GM18519 (cell line): ENCODE results near the gene PVALEF.
"Not testable (repeated sequence)": the region's sequence is repeated elsewhere in the genome, so short reads cannot be mapped to it uniquely, and the experiment has no call there.

ENCODE experiments used
- ATAC-seq: cut with Tn5 transposase; IDR thresholded peaks from one replicate; pipeline ENCODE4 v1.9.1; 2021; ENCODE audit warnings: mild to moderate bottlenecking, moderate library complexity; ENCODE audit not compliant: unreplicated experiment, low FRiP score

The PVALEF gene

GRCh38 chr17:81210466-81210865 is 45.2 kb downstream of the PVALEF start:
- ATAC-seq, result no peak

DNA sequence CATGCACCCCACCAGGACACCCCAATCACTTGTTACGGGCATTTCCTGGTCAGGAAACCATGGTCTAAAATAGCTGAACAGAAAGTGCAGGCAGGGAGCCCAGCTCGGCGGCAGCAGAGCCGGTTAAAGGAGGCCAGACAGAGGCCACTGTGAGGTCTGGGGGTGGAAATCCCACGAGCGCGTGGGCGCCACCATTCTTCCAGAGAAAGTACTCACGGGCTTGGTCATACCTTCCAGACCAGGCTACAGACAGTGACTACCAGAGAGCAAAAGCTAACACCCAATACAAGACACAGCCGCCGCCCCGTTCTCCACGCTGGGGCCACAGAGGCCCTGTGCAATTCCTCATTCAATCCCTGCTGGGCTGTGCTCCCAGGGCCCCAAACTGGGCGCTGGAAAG is 45.6 kb downstream of the PVALEF start:
- no peak for ATAC-seq

GRCh38 chr17:81212365-81212764 is 47.1 kb downstream of the PVALEF start:
- no peak for ATAC-seq

- ATAC-seq, result no peak
Measured at GRCh38 chr17:81213978-81214377, 48.7 kb downstream of the PVALEF start.

- no peak for ATAC-seq
Measured at GRCh38 chr17:81217491-81217890, 52.2 kb downstream of the PVALEF start.

DNA sequence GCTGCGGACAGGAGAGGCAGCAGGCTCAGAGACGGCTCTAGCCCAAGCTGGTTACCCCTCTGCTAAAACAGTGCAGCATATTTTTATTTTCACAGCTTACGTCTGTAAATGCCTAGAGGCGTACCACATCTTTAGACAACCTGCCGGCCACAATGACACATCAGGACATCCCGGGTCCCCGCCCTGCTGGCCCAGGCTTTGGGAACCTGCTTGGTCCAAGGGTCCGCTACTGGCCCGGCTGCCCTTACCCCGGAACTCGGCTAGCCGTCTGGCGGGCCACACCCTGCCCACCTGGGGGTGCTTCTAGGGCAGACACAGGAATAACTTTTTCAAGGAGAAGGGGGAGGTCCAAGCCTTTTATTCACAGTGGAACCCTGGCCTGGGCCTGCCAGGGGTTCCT is 53.2 kb downstream of the PVALEF start:
- ATAC-seq, result no peak

DNA sequence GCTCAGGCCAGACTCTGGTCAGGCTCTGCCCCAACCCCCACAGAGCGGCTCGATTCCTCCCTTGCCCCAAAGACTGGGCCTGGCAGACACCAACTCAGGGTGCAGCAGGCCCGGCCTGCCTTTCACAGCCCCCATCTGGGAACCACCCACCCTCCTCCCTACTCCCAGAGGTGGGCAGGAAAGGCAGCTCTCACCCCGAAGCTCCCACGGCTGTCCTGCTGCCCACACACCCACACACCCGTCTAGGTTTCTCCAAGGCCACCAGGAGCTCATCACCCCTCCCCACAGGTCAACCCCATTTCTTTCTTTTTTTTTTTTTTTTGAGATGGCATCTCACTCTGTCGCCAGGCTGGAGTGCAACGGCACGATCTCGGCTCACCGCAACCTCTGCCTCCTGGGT is 53.7 kb downstream of the PVALEF start:
- ATAC-seq, result no peak

GRCh38 chr17:81219476-81220180 is 54.3 kb downstream of the PVALEF start:
- no peak for ATAC-seq

DNA sequence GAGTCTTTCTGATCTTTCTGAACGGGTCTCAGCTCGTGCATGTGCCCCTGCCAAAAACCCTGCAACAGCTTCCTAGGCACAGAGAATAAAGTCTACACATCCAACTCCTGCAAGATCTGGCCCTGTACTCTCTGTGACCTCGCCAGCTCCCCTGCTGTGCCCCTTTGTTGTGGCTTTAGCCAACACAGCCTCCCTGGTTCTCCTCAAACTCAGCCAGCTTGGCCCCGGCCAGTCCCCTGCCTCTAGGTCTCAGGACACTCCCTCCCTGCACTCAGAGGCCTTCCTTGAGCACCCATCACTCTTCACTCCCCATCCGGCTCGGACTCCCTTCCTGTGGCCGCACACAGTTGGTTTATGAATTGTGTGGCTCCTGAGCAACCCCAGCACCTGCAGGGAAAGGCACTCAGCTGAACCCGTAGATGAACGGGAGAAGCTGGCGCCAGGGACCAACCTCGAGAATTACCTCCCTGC is 56.1 kb downstream of the PVALEF start:
- no peak for ATAC-seq

DNA sequence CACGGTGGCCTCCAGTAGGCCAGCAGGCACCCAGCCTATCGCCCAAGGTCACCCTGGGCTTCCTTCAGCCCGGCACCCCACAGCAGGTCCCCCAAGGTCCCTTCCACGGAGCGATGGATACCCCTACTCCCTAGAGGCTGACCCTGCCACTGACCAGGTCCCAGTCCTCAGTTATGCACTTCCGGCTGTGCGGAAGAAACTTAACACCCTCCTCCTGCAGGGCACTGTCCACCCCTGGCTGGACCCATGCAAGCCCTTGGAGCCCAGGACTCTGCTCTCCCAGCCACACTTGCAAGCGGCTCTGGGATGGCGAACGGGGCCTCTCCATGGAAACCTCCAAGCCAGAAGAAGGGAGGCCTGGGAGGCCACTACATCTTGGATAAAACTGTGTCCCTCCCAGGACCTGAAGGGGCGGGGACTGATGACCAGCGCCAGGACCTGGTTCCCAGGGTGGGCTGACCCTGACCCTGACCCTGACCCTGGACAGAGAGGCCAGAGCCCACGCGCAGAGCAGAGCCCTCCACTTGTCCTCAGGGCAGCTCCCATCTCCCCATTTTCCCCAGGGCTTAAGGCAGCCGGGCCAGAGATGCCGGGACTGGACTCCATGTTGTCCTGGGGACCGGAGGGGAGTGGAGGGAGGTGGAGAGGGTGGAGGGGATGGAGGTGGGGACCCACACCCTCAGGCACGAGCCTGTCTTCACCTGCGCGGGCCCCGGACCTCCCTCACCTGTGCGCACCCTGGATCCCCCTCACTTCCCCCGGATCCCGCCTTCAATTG is 56.7 kb downstream of the PVALEF start:
- no peak for ATAC-seq

- ATAC-seq, result no peak
Measured at GRCh38 chr17:81222620-81222905, 57.3 kb downstream of the PVALEF start.

DNA sequence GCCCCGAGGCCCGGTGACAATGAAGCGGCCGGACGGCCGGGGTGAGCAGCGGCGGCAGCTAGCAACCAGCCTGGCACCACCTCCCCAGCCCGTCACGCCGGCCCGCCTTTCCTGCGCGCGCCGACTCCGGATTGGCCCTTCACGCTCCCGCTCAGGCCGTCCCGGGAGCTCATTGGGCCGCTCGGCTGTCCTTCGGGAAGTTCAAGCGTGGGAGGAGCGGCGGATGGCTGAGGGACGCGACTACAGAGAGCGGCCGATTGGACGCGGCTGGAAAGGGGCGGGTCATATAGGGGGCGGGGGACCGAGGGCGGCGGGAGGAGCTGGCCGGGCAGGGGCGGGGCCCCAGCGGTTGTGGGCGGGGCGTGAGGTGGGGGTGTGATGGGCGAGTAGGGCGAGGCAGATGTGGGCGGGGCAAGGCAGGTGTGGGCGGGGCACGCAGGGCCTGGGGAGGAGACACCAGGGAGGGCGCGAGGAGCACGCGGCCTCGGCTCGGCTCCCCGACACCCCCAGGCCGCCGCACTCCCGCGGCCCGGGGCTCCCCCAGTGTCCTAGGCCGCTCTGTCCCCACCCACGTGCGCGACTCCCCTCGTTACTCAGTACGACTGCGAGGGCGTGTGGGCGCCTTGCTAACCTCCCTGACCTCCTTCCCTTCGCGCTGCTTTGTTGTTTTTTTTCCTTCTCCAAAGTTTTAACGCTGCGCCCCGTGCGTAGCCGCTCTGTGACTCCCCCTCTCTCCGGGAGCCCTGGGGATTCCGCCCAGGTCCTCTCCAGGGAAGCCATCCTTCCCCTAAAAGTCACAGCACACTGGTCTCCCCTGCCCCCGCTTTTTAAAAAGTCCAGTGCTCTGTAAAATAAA is 57.8 kb downstream of the PVALEF start, which contains the start of gene CEP131:
CEP131 (minus strand) TSS at position 60 of the 856 bp plus-strand sequence. CDS start 2,909 bp downstream, outside the sequence.
- ATAC-seq, result peak; percentile 74

DNA sequence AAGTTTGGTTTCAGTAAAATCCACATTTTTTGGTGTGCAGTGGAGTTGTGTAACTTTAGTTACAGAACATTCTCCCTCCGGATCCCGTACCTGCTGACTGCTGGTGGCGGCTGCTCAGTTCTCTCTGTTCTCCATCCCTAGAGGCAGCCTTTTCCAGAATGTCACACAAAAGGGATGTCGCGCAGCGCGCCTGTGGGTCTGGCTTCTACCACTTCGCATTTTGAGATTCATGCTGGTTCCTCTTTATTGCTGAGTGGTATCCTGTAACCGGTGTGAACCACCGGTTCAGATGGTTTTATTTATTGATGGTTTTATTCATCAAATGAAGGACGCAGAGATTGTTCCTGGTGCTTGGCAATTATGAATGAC is 58.4 kb downstream of the PVALEF start:
- no peak for ATAC-seq

- ATAC-seq, result not testable (repeated sequence)
Measured at GRCh38 chr17:81227630-81228029, 62.3 kb downstream of the PVALEF start.

- no peak for ATAC-seq
Measured at GRCh38 chr17:81228420-81228819, 63.1 kb downstream of the PVALEF start.

GRCh38 chr17:81228834-81229665 is 63.7 kb downstream of the PVALEF start:
- ATAC-seq, result no peak

DNA sequence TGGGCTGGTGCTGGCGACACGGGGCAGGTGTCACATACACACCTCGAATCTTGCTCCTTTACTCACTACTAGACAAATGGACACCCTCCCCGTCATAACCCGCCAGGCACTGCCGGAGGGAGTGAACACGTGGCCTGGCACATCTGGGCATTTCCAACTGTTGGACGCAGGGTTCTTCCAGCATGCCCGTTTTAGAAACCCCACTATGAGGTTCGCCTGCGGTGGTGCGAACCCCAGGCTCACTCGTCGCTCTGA is 64.3 kb downstream of the PVALEF start:
- no peak for ATAC-seq

DNA sequence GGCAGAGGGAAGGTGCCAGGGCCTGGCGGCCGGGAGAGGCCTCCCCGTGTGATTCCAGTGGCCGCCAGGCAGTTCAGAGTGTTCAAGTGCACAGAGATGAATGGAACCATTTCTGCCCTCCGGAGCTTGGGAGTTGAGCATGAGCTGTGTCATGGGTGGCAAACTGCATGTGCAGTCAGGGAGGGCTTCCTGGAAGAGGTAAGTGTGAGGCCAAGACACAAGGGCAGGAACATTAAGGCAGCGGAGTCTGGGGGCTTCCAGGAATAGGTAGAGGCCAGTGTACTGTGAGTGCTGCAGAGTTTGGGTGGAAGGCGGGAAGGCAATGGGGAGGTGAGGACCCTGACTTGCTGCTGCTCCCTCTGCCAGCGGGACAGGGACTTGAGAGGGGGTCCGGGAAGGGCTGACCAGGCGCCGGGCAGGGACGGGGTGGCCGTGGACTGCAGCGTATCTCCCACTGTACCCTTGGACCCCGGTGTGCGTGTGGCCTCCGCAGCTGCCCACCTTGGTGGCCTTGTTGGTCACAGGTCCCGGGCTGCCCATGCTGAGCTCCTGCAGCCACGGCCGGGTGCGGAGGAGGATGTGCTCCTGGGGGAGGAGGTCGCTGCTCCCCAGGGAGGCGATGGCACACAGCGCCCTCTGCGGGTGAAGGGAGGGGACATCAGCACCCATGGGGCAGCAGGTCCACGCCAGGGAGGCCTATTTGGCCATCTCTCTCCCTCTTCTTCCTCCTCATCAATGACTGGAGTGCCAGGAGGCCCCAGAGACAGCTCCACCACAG is 64.9 kb downstream of the PVALEF start:
- no peak for ATAC-seq

GRCh38 chr17:81231121-81231645 is 65.9 kb downstream of the PVALEF start:
- no peak for ATAC-seq
